NCI-H1417 (cell line): ENCODE data around the gene IRX1.

ENCODE experiments used
- DNase-seq, 3 experiments: peaks; one replicate each; lab custom pipeline; 2025; lab: John Stamatoyannopoulos, UW

Gene IRX1

DNA sequence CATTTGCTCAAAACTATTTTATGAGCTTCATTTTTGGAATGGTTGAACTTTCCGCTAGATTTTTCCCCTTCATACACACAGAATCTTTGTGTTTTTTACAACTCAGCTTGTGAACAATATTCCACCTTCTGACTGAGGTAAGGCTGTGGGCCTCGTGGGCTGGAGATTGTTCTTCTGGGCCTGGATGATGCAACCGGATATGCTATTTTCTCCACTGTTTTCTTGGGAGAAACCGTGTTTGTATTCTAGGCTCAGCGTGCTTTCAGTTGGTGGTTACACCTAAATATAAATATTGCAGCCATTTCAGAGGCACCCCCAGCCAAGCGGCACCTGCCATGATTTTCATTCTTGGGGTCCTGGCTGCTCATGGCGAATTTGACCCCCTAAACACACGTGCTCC lies 55.2 kb downstream of the IRX1 start:
- DNase-seq = no peak
